Peyer's patch (tissue), 4 donors: Measurements from ENCODE around the gene ADGRL4. TPM values are rescaled to one million over a fixed set of nuclear protein-coding genes. Genes with fewer than 3 reads are reported as not detected.
"Not testable (repeated sequence)": the region's sequence is repeated elsewhere in the genome, so short reads cannot be mapped to it uniquely, and the experiment has no call there.

ENCODE experiments used
- DNase-seq, 3 donors: peaks; one replicate each; pipeline ENCODE4 v3.0.0-alpha.2; 2017 to 2019
- H3K27ac ChIP-seq, 4 donors: fragments of 200-600 bp; sonication (generic); one replicate each; pipeline ENCODE4 v1.5.1; 2016 to 2019
- H3K27me3 ChIP-seq, 2 donors: fragments of 200-600 bp; sonication (generic); one replicate each; pipeline ENCODE4 v1.5.1; 2019
- H3K36me3 ChIP-seq, 3 donors: fragments of 200-600 bp; sonication (generic); one replicate each; pipeline ENCODE4 v1.5.1; 2016 to 2019
- H3K4me1 ChIP-seq, 4 donors: fragments of 200-600 bp; sonication (generic); one replicate each; pipeline ENCODE4 v1.5.1; 2016 to 2019
- H3K4me3 ChIP-seq, 4 donors: fragments of 200-600 bp; sonication (generic); 1 replicate in 3 of 4; 2 replicates in 1 of 4; pipeline ENCODE4 v1.5.1; 2016 to 2019; ENCODE audit warnings: mild to moderate bottlenecking in 1 of 4
- H3K9me3 ChIP-seq, 4 donors: fragments of 200-600 bp; sonication (generic); one replicate each; pipeline ENCODE4 v1.5.1; 2016 to 2019; ENCODE audit warnings: mild to moderate bottlenecking in 1 of 4
- POLR2A ChIP-seq, 2 donors: fragments of 450-650 bp; IDR thresholded peaks; one replicate each; pipeline ENCODE4 v1.5.1; 2017; ENCODE audit warnings: antibody characterized with exemption in 2 of 2, mild to moderate bottlenecking in 2 of 2, moderate library complexity in 2 of 2
- total RNA-seq, 4 donors: library from RNA; depleted of rRNA; stranded (reverse); fragments of >200 nt; gene quantifications; one replicate each; pipeline ENCODE4 v1.1.0, GENCODE V29; 2016
- TF ChIP-seq, protein P1 (sequence below), 6 experiments: fragments of 450-650 bp in 4 of 6; fragments of 200-600 bp in 2 of 6; sonication (generic) in 1 of 6; IDR thresholded peaks; one replicate each; pipeline ENCODE4 v1.5.1; 2017 to 2019; ENCODE audit warnings: antibody characterized with exemption in 6 of 6, mild to moderate bottlenecking in 3 of 6, moderate library complexity in 1 of 6

The ADGRL4 gene
- total RNA-seq, 4 donors from 2014 or later = 3.1 to 6.6 (median 4.1) TPM

DNA sequence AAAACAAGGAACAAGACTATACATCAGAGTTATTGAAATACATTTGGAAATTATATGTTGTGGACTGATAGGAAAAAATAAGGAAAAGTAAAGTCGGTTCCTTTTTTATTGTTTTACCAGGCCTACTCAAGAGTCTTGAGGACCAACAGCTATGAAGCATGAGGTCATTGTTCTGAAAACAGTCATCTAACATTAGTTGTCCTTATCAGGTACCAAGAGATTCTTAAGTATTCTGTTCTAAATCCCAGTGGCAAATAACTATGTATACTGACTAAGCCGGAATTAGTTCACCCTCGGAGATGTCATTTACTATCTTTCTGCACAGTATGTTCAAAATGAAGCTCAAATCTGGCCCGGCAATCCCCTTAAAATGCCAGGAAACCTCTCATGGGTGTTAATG, 585 bp downstream of the ADGRL4 start:
- no peaks in the 10 kb centered on the region for H3K4me1 ChIP-seq
- H3K27me3 ChIP-seq = no peaks in the 10 kb centered on the region
- H3K4me3 ChIP-seq = peak overlapping the region in 2 of 4 donors; percentile 16 to 28
- H3K27ac ChIP-seq = peak overlapping the region in 2 of 4 donors; percentile 49 to 59
- TF ChIP-seq, protein P1, sequence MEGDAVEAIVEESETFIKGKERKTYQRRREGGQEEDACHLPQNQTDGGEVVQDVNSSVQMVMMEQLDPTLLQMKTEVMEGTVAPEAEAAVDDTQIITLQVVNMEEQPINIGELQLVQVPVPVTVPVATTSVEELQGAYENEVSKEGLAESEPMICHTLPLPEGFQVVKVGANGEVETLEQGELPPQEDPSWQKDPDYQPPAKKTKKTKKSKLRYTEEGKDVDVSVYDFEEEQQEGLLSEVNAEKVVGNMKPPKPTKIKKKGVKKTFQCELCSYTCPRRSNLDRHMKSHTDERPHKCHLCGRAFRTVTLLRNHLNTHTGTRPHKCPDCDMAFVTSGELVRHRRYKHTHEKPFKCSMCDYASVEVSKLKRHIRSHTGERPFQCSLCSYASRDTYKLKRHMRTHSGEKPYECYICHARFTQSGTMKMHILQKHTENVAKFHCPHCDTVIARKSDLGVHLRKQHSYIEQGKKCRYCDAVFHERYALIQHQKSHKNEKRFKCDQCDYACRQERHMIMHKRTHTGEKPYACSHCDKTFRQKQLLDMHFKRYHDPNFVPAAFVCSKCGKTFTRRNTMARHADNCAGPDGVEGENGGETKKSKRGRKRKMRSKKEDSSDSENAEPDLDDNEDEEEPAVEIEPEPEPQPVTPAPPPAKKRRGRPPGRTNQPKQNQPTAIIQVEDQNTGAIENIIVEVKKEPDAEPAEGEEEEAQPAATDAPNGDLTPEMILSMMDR (IDR thresholded peaks at IDR 0.05) = no peak
- TF ChIP-seq POLR2A (IDR thresholded peaks at IDR 0.05) = no peak
- DNase-seq = no peak
- no peaks in the 10 kb centered on the region for H3K9me3 ChIP-seq
- H3K36me3 ChIP-seq = no peaks in the 10 kb centered on the region

DNA sequence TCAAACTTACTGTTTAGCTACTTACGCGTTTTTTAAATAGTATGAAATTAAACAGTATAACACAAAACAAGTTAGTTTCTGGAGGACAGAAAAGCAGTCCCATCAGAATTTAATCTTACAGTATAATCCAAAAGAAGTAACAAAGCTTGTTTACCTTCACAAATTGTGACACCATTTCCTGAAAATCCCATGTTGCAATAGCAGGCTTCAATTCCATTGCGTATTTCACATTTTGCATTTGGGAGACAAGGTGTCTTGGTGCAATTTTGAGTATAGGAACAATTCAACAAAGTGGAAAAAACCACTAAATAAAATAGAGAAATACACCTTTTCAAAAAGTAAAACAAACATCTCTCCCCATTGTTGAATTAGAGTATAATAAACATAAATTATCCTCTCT, 1.6 kb downstream of the ADGRL4 start:
- no peak for DNase-seq
- TF ChIP-seq, protein P1 (IDR thresholded peaks at IDR 0.05) = no peak
- no peak for TF ChIP-seq POLR2A (IDR thresholded peaks at IDR 0.05)
- no peak overlapping the region for H3K27ac ChIP-seq

DNA sequence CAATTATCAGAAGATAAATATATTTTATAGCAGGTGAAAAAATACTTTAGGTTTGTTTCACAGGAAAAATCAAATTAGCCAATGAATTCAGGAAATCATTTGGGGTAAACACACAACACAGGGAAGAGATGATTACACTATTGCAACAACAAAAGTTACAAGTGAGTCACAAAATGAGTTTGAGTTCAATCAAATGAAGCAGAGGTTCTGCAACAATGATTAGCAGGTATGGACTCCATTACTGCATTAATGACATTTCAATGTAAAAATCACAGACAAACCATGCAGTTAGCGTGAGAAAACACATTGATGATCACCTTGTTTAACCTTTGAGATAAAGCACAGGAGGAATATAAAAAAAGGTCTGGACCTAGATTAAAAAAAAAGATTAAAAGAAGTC, 9.7 kb downstream of the ADGRL4 start:
- H3K27me3 ChIP-seq = no peaks in the 10 kb centered on the region
- TF ChIP-seq, protein P1 (IDR thresholded peaks at IDR 0.05) = no peak
- no peak for TF ChIP-seq POLR2A (IDR thresholded peaks at IDR 0.05)
- H3K27ac ChIP-seq = no peak overlapping the region
- no peaks in the 10 kb centered on the region for H3K4me1 ChIP-seq
- H3K36me3 ChIP-seq = no peaks in the 10 kb centered on the region
- H3K4me3 ChIP-seq = no peak overlapping the region
- no peak for DNase-seq
- H3K9me3 ChIP-seq = no peaks in the 10 kb centered on the region

More for the DNA sequence above, 1.6 kb downstream of the ADGRL4 start:
- H3K36me3 ChIP-seq = no peaks in the 10 kb centered on the region
- no peak overlapping the region for H3K4me3 ChIP-seq
- H3K9me3 ChIP-seq = no peaks in the 10 kb centered on the region
- no peaks in the 10 kb centered on the region for H3K4me1 ChIP-seq
- H3K27me3 ChIP-seq = no peaks in the 10 kb centered on the region

DNA sequence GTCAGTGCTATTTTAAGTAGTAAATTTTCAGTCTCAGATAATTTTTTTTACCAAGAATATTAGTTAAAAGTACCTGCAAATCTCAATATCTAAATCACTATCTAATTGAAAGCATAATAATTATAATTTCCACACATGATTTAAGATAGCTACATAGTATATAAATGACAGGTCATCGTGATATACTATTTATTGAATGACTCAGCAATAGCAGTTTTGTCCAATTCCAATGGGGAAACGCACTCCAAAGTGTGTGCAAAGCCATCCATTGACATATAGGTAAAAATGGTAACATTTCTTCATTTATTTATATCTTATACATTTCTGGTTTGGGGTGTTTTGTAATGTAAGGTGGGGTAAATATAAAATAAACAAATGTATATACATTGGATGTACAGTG, 19.5 kb downstream of the ADGRL4 start:
- Histone ChIP-seq H3K4me1 (no peaks in the 10 kb centered on the region), H3K27ac (no peak overlapping the region)
- no peak for TF ChIP-seq POLR2A (IDR thresholded peaks at IDR 0.05)
- TF ChIP-seq, protein P1 (IDR thresholded peaks at IDR 0.05) = no peak

DNA sequence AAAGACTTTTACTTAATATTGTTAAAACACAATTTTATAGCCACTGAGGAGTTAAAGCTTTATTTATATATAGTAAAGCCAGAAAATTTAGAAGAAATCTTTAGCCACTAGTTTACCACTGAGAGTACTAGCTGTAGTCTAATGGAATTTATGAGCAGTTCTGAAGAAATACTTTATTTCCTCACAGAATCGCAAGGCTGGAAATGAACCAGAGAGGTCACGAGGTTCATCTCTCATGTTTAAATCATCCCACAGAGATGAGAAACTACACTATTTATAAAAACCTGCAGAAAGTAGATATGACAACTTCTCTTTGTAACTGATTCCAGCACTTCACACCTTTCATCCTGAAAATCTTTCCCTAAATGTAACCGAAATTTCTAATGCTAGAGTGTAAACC, 26.0 kb downstream of the ADGRL4 start:
- DNase-seq = no peak
- H3K9me3 ChIP-seq = no peaks in the 10 kb centered on the region
- TF ChIP-seq, protein P1 (IDR thresholded peaks at IDR 0.05) = no peak
- no peak for TF ChIP-seq POLR2A (IDR thresholded peaks at IDR 0.05)
- H3K4me1 ChIP-seq = no peaks in the 10 kb centered on the region
- no peaks in the 10 kb centered on the region for H3K36me3 ChIP-seq
- no peaks in the 10 kb centered on the region for H3K27me3 ChIP-seq
- H3K4me3 ChIP-seq = no peak overlapping the region
- H3K27ac ChIP-seq = no peak overlapping the region

More for the DNA sequence above, 19.5 kb downstream of the ADGRL4 start:
- H3K9me3 ChIP-seq = no peaks in the 10 kb centered on the region
- H3K27me3 ChIP-seq = no peaks in the 10 kb centered on the region
- no peak for DNase-seq
- H3K36me3 ChIP-seq = no peaks in the 10 kb centered on the region
- no peak overlapping the region for H3K4me3 ChIP-seq

DNA sequence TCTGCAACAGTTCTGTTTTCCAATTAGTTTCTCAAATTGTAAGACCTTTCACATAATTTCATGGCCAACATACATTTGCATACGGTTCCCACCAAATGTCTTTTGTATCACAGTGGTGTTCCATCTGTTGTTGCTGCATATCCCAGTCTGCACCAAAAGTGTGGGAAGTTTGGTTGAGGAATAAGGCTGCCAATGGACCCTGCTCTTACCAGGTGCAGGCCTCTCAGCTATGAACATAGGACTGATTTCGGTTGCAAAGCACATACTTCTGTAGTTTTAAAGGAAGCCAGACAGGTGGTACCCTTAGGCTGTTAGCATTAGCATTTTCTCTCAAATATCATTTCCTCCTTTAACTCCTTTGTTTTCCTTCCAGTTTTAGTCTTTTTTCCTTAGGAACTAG, 33.8 kb downstream of the ADGRL4 start:
- no peak for TF ChIP-seq POLR2A (IDR thresholded peaks at IDR 0.05)
- TF ChIP-seq, protein P1 (IDR thresholded peaks at IDR 0.05) = no peak
- no peak for DNase-seq
- Histone ChIP-seq H3K27ac (no peak overlapping the region), H3K9me3 (no peaks in the 10 kb centered on the region), H3K36me3 (no peaks in the 10 kb centered on the region), H3K4me3 (no peak overlapping the region), H3K4me1 (no peaks in the 10 kb centered on the region), H3K27me3 (no peaks in the 10 kb centered on the region)

DNA sequence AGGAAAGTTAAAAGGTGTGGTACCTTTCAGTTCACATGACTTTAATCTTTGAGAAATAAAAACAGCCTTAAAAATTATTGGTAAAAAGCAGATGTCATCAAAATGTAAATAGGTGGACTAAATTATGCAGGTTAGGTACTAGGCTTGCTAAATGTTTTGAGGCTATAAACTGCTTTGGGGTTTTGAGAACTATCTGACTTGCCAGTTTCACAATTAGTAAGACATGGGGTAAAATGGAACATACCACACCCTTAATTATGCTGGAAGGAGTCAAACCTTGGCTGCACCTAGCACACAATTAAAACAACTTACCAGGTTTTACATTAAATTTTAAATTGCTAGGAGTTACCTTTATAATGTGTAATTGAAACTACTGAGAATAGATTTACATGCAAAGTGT, 39.4 kb downstream of the ADGRL4 start:
- not testable (repeated sequence) for H3K27me3 ChIP-seq, H3K4me3 ChIP-seq, H3K4me1 ChIP-seq, H3K36me3 ChIP-seq, H3K9me3 ChIP-seq, DNase-seq, H3K27ac ChIP-seq
